Ishikawa (cell line): ENCODE measurements around the gene PIK3IP1.

Source experiments
- CEBPB ChIP-seq: IDR thresholded peaks from 2 replicates; pipeline ENCODE4 v1.6.1; 2012
- CREB1 ChIP-seq: IDR thresholded peaks from 2 replicates; pipeline ENCODE4 v1.6.1; 2012; ENCODE audit warnings: low read depth
- EP300 ChIP-seq: IDR thresholded peaks from 2 replicates; pipeline ENCODE4 v1.6.1; 2012; ENCODE audit warnings: borderline replicate concordance
- RAD21 ChIP-seq: IDR thresholded peaks from 2 replicates; pipeline ENCODE4 v1.6.1; 2012; ENCODE audit warnings: low read depth
- TAF1 ChIP-seq: IDR thresholded peaks from 2 replicates; pipeline ENCODE4 v1.6.1; 2012; ENCODE audit warnings: low read depth, mild to moderate bottlenecking
- TEAD4 ChIP-seq: IDR thresholded peaks from 2 replicates; pipeline ENCODE4 v1.6.1; 2012
- YY1 ChIP-seq: IDR thresholded peaks from 2 replicates; pipeline ENCODE4 v1.6.1; 2012; ENCODE audit warnings: low read depth
- ZBTB7A ChIP-seq: IDR thresholded peaks from 2 replicates; pipeline ENCODE4 v1.6.1; 2012; ENCODE audit warnings: low read depth
- TF ChIP-seq, protein P1 (sequence below): IDR thresholded peaks from 2 replicates; pipeline ENCODE4 v1.6.1; 2012

GRCh38 chr22:31329453-31330215 lies 37.3 kb upstream of the PIK3IP1 start:
- TF ChIP-seq ZBTB7A (no peak), EP300 (no peak), YY1 (no peak), TAF1 (no peak), CEBPB (no peak), TEAD4 (no peak), CREB1 (no peak), RAD21 (no peak)
- TF ChIP-seq, protein P1, sequence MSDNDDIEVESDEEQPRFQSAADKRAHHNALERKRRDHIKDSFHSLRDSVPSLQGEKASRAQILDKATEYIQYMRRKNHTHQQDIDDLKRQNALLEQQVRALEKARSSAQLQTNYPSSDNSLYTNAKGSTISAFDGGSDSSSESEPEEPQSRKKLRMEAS = no peak
